Measurements from ENCODE around the gene LTBP2. TPM values are rescaled to one million over a fixed set of nuclear protein-coding genes. Genes with fewer than 3 reads are reported as not detected.

Gene LTBP2
- total and polyA plus RNA-seq, 2 of the 8 experiments (the other 6 are each of a cell fraction or from before 2014, with no cell fraction given) = 0.48 to 0.89 TPM

GRCh38 chr14:74510959-74511409 is 101.1 kb downstream of the LTBP2 start (continued):
- TF ChIP-seq CHD7 (IDR thresholded peaks at IDR 0.05; ENCODE audit: insufficient replicate concordance, low read length) (no peak), POLR2AphosphoS5 (IDR thresholded peaks at IDR 0.05; ENCODE audit: low read depth, low read length) (no peak)

Measured in H1 (cell line).